ENCODE results near the gene TBC1D24. TPM values are rescaled to one million over a fixed set of nuclear protein-coding genes. Genes with fewer than 3 reads are reported as not detected.
"Not testable (repeated sequence)": the region's sequence is repeated elsewhere in the genome, so short reads cannot be mapped to it uniquely, and the experiment has no call there.

TBC1D24 gene
- total RNA-seq, 2 experiments from 2014 or later = 16.6 to 16.7 TPM

DNA sequence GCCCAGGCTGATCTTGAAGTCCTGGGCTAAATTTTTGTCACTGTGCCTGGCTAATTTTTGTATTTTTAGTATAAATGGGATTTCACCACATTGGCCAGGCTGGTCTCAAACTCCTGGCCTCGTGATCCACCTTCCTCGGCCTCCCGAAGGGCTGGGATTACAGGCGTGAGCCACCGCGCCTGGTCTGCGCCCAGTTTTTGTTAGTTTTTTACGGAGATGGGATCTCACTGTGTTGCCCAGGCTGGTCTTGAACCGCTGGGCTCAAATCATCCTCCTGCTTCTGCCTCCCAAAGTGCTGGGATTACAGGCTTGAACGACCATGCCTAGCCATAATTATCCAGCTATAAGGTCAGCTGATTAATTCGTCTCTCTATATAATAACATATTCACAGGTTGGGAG, 59.0 kb downstream of the TBC1D24 start:
- CTCF ChIA-PET = no interaction called here

DNA sequence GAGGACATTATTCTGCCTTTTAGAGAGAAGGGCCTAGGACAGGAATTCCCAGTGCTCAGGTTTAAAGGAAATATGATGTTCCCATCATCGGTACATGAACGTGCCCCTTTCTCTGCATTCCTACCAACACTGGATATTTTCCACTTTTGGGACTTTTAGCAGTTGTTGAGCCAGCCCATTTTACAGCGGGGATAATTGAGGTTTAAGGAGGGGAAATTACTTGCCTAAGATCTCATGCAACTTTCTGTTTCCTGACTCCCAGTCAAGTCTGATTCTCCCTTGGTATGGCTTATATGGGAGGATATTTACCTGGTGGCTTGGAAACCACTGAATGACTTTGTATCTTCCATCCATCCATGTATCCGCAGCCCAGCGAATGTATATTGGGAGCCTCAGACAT, 59.4 kb downstream of the TBC1D24 start:
- H3K9me3 Mint-ChIP-seq; ATAC-seq; CTCF ChIA-PET; DNase-seq; H3K27ac Mint-ChIP-seq; H3K27me3 Mint-ChIP-seq; H3K36me3 Mint-ChIP-seq (ENCODE audit: low read depth); H3K4me3 Mint-ChIP-seq: not testable (repeated sequence)
- H3K4me1 Mint-ChIP-seq (ENCODE audit: low read depth) = peaks cover 23% of the 10 kb centered on the region
- intact Hi-C loops (cut with micrococcal nuclease) = loop anchor here (10.0 kb wide), 1 partner anchor 50 kb away; no protein-coding TSS in a partner anchor
- POLR2A ChIA-PET = interaction anchor here (1.0 kb wide), 1 partner anchor 277 kb away, joined by 3 read pairs; no protein-coding TSS in a partner anchor

More for the DNA sequence above, 59.0 kb downstream of the TBC1D24 start:
- H3K36me3 Mint-ChIP-seq (ENCODE audit: low read depth) = peaks cover 2% of the 10 kb centered on the region
- no peaks in the 10 kb centered on the region for H3K9me3 Mint-ChIP-seq
- intact Hi-C loops (cut with micrococcal nuclease) = loop anchor here (10.0 kb wide), 1 partner anchor 51 kb away; no protein-coding TSS in a partner anchor
- peaks cover 21% of the 10 kb centered on the region for H3K4me1 Mint-ChIP-seq (ENCODE audit: low read depth)
- TF ChIP-seq, protein P1, sequence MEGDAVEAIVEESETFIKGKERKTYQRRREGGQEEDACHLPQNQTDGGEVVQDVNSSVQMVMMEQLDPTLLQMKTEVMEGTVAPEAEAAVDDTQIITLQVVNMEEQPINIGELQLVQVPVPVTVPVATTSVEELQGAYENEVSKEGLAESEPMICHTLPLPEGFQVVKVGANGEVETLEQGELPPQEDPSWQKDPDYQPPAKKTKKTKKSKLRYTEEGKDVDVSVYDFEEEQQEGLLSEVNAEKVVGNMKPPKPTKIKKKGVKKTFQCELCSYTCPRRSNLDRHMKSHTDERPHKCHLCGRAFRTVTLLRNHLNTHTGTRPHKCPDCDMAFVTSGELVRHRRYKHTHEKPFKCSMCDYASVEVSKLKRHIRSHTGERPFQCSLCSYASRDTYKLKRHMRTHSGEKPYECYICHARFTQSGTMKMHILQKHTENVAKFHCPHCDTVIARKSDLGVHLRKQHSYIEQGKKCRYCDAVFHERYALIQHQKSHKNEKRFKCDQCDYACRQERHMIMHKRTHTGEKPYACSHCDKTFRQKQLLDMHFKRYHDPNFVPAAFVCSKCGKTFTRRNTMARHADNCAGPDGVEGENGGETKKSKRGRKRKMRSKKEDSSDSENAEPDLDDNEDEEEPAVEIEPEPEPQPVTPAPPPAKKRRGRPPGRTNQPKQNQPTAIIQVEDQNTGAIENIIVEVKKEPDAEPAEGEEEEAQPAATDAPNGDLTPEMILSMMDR (IDR thresholded peaks at IDR 0.05) = no peak
- POLR2A ChIA-PET = interaction anchor here (1.0 to 3.3 kb wide), 2 partner anchors 19 to 276 kb away, joined by 3 to 26 read pairs; partner anchors contain the start of gene ATP6V0C
- H3K27me3 Mint-ChIP-seq = no peaks in the 10 kb centered on the region
- no peak for DNase-seq
- no peak for ATAC-seq
- H3K4me3 Mint-ChIP-seq = peak overlapping the region; percentile 31
- H3K27ac Mint-ChIP-seq = peak overlapping the region; percentile 52

DNA sequence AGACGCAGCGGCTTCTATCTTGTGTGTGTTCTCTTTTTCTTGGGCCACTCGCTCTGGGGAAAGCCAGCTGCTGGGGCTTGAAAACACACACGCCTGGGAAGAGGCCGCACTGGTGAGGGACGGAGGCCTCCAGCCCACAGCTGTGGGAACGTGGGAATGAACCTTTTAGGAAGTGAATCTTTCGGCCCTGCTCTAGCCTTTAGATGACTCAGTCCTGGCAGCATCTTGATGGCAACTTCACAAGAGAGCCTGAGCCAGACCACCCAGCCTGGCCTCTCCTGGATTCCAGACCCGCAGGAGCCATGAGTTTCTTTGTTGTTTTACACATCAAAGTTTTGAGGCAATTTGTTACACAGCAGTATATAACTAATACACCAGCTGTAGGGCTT, 60.7 kb downstream of the TBC1D24 start:
- no peak for DNase-seq
- TF ChIP-seq, protein P1 (IDR thresholded peaks at IDR 0.05) = no peak
- CTCF ChIA-PET = no interaction called here
- Mint-ChIP-seq H3K36me3 (ENCODE audit: low read depth) (peaks cover 6% of the 10 kb centered on the region), H3K9me3 (no peaks in the 10 kb centered on the region), H3K27ac (no peak overlapping the region), H3K4me1 (ENCODE audit: low read depth) (peaks cover 36% of the 10 kb centered on the region), H3K27me3 (no peaks in the 10 kb centered on the region), H3K4me3 (no peak overlapping the region)
- intact Hi-C loops (cut with micrococcal nuclease) = loop anchor here (10.0 kb wide), 1 partner anchor 49 kb away; no protein-coding TSS in a partner anchor
- POLR2A ChIA-PET = interaction anchor here (0.6 to 2.6 kb wide), 3 partner anchors 15 to 310 kb away, joined by 4 to 11 read pairs (median 8); partner anchors contain the start of genes AMDHD2 and ATP6V0C
- ATAC-seq = no peak

DNA sequence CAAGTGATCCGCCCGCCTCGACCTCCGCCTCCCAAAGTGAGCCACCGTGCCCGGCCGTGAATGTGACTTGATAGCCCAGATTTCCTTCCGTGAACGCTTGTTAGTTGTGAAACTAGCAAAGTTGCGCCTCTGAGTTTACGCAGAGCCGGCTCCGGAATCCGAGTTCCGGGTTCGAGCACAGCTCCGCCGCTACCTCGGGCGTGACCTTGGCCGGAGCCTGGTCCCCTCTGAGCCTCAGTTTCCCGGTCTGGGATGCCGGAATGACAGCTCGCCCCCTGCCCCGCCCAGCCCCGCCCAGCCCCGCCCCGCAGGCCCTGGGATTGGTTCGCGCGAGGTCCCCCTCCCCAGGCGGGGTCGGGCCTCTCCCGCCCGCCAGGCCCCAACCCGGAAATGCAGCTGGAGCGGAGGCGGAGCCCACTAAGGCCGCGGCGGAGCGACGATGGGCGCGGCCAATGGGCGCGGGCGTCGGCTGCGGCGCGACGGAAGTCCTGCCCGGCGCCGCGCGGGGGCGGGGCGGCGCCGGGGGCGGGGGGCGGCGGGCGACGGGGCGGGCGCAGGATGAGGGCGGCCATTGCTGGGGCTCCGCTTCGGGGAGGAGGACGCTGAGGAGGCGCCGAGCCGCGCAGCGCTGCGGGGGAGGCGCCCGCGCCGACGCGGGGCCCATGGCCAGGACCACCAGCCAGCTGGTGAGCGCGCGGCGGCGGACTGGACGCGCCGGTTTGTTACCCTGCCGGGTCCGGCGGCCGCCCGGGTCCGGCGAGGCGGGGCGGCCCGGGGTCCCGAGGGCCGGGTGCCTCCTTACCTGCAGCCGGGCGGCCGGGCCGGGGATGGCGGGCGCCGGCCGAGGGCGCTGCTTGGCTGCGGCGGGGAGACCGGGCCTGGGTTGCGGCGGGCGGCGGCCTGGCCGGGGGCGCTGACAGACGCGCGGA, 62.8 kb downstream of the TBC1D24 start, which contains the start of gene PDPK1:
Gene PDPK1 (plus strand): TSS at position 571 of the 929 bp plus-strand sequence. CDS start 92 bp downstream, at position 663.
- intact Hi-C loops (cut with micrococcal nuclease) = loop anchor here (10.0 kb wide), 1 partner anchor 47 kb away; no protein-coding TSS in a partner anchor
- ATAC-seq (peak; percentile 93), DNase-seq (peak; percentile 95)
- no peaks in the 10 kb centered on the region for H3K27me3 Mint-ChIP-seq
- H3K36me3 Mint-ChIP-seq (ENCODE audit: low read depth) = peaks cover 6% of the 10 kb centered on the region
- POLR2A ChIA-PET = interaction anchor here (2.1 to 2.6 kb wide), 2 partner anchors 17 to 24 kb away, joined by 8 to 11 read pairs; partner anchors contain the start of genes AMDHD2 and ATP6V0C
- CTCF ChIA-PET = no interaction called here
- H3K9me3 Mint-ChIP-seq = no peaks in the 10 kb centered on the region
- H3K27ac Mint-ChIP-seq = peak within 1 kb of the TSS; percentile 90
- H3K4me3 Mint-ChIP-seq = peak within 1 kb of the TSS; percentile 82
- TF ChIP-seq, protein P1 (IDR thresholded peaks at IDR 0.05) = no peak
- H3K4me1 Mint-ChIP-seq (ENCODE audit: low read depth) = peaks cover 39% of the 10 kb centered on the region

DNA sequence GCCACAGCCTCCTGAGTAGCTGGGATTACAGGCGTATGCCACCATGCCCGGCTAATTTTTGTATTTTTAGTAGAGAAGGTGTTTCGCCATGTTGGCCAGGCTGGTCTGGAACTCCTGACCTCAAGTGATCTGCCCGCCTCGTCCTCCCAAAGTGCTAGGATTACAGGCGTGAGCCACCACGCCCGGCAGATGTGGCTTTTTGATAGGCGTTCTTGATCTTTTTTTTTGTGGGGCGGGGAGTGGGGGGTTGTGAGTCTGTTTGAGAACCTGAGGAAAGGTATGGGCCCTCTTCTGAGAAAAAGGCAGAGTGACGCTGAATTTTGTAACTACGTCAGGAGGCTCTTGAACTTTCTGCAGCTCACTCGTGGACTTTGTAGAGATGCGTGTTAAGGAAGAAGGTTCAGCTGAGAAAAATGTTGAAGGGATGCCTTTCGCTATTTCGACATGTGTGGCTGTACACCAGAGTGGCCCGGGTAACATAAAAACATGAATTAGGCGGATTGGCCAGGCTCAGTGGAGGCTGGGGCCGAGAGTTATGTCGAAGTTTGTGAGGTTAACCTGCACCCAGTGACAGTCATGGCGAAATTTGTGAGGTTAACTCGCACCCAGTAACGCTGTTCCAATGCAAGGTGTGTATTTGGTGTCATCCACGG, 64.4 kb downstream of the TBC1D24 start:
- POLR2A ChIA-PET; H3K9me3 Mint-ChIP-seq; H3K27me3 Mint-ChIP-seq; H3K27ac Mint-ChIP-seq; H3K36me3 Mint-ChIP-seq (ENCODE audit: low read depth); CTCF ChIA-PET; ATAC-seq; DNase-seq: not testable (repeated sequence)
- H3K4me3 Mint-ChIP-seq = peak overlapping the region; percentile 75
- H3K4me1 Mint-ChIP-seq (ENCODE audit: low read depth) = peaks cover 36% of the 10 kb centered on the region
- intact Hi-C loops (cut with micrococcal nuclease) = loop anchor here (10.0 kb wide), 1 partner anchor 45 kb away; no protein-coding TSS in a partner anchor
